Endothelial cell of umbilical vein (primary cell): ENCODE data around the gene ATP2B2. TPM values are rescaled to one million over a fixed set of nuclear protein-coding genes. Genes with fewer than 3 reads are reported as not detected.

ENCODE experiments used
- BruUV-seq: library from RNA; stranded (reverse); fragments of 400-500 nt; replicated peaks from 2 replicates; lab custom pipeline; 2021; lab: Mats Ljungman, UMichigan
- CTCF ChIA-PET: fragments of 300-600, 350-600 bp; sonication (Branson Sonifier 250); formaldehyde crosslinking; loops from one replicate; lab custom pipeline; 2021; ENCODE audit warnings: antibody characterized with exemption, inconsistent platforms; lab: Charles Lee
- POLR2A ChIA-PET: fragments of 300-600, 350-600 bp; sonication (Branson Sonifier 250); formaldehyde crosslinking; loops from one replicate; lab custom pipeline; 2021; ENCODE audit warnings: antibody characterized with exemption, inconsistent platforms; lab: Charles Lee
- DNase-seq: peaks from one replicate; pipeline ENCODE4 v3.0.0-alpha.2; 2011; ENCODE audit warnings: low read depth, low spot score
- FAIRE-seq: peaks from 2 replicates; lab custom pipeline; 2011; peaks lifted over from hg19 to GRCh38; lab: Jason Lieb, UNC
- H2AFZ ChIP-seq: 2 replicates; pipeline ENCODE4 v1.6.0; 2012; ENCODE audit warnings: low read depth, low read length, control low read depth, inconsistent platforms
- H3K27ac ChIP-seq: 2 replicates; pipeline ENCODE4 v1.5.1; 2011; ENCODE audit warnings: low read depth, mild to moderate bottlenecking, control low read depth, low read length, moderate library complexity; ENCODE audit not compliant: insufficient read depth
- H3K27me3 ChIP-seq, 2 experiments: 2 replicates each; pipeline versions ENCODE4 v1.6.0 to v1.6.1; 2011; ENCODE audit warnings: low read length in 2 of 2, mixed read lengths in 1 of 2; ENCODE audit not compliant: control insufficient read depth in 2 of 2, insufficient read depth in 2 of 2
- H3K36me3 ChIP-seq, 2 experiments: 2 replicates in 1 of 2; 3 replicates in 1 of 2; pipeline ENCODE4 v1.5.1; 2011; ENCODE audit warnings: low read length in 2 of 2, mild to moderate bottlenecking in 1 of 2, moderate library complexity in 1 of 2; ENCODE audit not compliant: control insufficient read depth in 2 of 2, insufficient read depth in 2 of 2; ENCODE audit errors: extremely low read depth in 1 of 2
- H3K4me1 ChIP-seq: 3 replicates; pipeline ENCODE4 v1.5.1; 2011; ENCODE audit warnings: mild to moderate bottlenecking, low read length; ENCODE audit not compliant: control insufficient read depth, insufficient read depth; ENCODE audit errors: extremely low read depth
- H3K4me2 ChIP-seq: 2 replicates; pipeline ENCODE4 v1.6.1; 2011; ENCODE audit warnings: low read length, control low read depth, mixed read lengths; ENCODE audit not compliant: insufficient read depth
- H3K4me3 ChIP-seq, 3 experiments: fragments of 200-600 bp in 1 of 3; sonication (generic), shearing (Covaris generic) in 1 of 3; replicated peaks in 1 of 3; 2 replicates each; pipeline ENCODE4 v1.5.1; 2011 to 2016; ENCODE audit warnings: control low read depth in 3 of 3, low read length in 3 of 3, mild to moderate bottlenecking in 2 of 3, inconsistent platforms in 1 of 3, low read depth in 1 of 3, moderate library complexity in 1 of 3; ENCODE audit not compliant: insufficient read depth in 1 of 3
- H3K79me2 ChIP-seq: 2 replicates; pipeline ENCODE4 v1.6.0; 2012; ENCODE audit warnings: low read length, inconsistent platforms; ENCODE audit not compliant: control insufficient read depth, insufficient read depth
- H3K9ac ChIP-seq: replicated peaks from 2 replicates; pipeline ENCODE3; 2011; ENCODE audit warnings: low read length, control low read depth; ENCODE audit not compliant: insufficient read depth; ENCODE audit errors: extremely low read depth
- H3K9me1 ChIP-seq: replicated peaks from 3 replicates; pipeline ENCODE4 v1.6.0; 2011; ENCODE audit warnings: mild to moderate bottlenecking, low read length; ENCODE audit not compliant: control insufficient read depth, insufficient read depth; ENCODE audit errors: extremely low read depth
- H3K9me3 ChIP-seq: replicated peaks from 2 replicates; pipeline ENCODE4 v1.5.1; 2012; ENCODE audit warnings: low read length, inconsistent platforms; ENCODE audit not compliant: control insufficient read depth, insufficient read depth
- H4K20me1 ChIP-seq: replicated peaks from 2 replicates; pipeline ENCODE3; 2011; ENCODE audit warnings: mild to moderate bottlenecking, low read length; ENCODE audit not compliant: control insufficient read depth, insufficient read depth; ENCODE audit errors: extremely low read depth
- CTCF ChIP-seq, 2 donors: IDR thresholded peaks; 1 replicate in 1 of 2; 2 replicates in 1 of 2; pipeline ENCODE4 v1.5.1; 2011; ENCODE audit warnings: low read length in 2 of 2, mild to moderate bottlenecking in 2 of 2, moderate library complexity in 2 of 2, control low read depth in 1 of 2, inconsistent platforms in 1 of 2, low read depth in 1 of 2; ENCODE audit not compliant: insufficient read depth in 1 of 2; ENCODE audit errors: extremely low read depth in 1 of 2
- EZH2 ChIP-seq: IDR thresholded peaks from 2 replicates; pipeline ENCODE4 v1.6.1; 2012; ENCODE audit warnings: borderline replicate concordance, low read depth, mild to moderate bottlenecking, moderate library complexity, low read length, inconsistent platforms; ENCODE audit not compliant: severe bottlenecking
- FOS ChIP-seq: IDR thresholded peaks from 2 replicates; pipeline ENCODE4 v1.6.1; 2011; ENCODE audit warnings: mild to moderate bottlenecking, low read length, moderate library complexity, borderline replicate concordance; ENCODE audit not compliant: insufficient read depth
- GATA2 ChIP-seq: IDR thresholded peaks from 2 replicates; pipeline ENCODE4 v1.7.0; 2011; ENCODE audit warnings: low read depth, mild to moderate bottlenecking, moderate library complexity, mixed read lengths, low read length; ENCODE audit not compliant: insufficient read length, insufficient read depth
- JUN ChIP-seq: IDR thresholded peaks from 2 replicates; pipeline ENCODE4 v1.6.1; 2011; ENCODE audit warnings: borderline replicate concordance, low read depth; ENCODE audit not compliant: insufficient read length, insufficient read depth
- MAX ChIP-seq: IDR thresholded peaks from 2 replicates; pipeline ENCODE4 v1.6.1; 2011; ENCODE audit not compliant: insufficient read depth, insufficient read length
- MYC ChIP-seq: IDR thresholded peaks from one replicate; pipeline ENCODE4 v1.6.1; 2011; ENCODE audit warnings: mild to moderate bottlenecking, low read depth, low read length
- POLR2A ChIP-seq: IDR thresholded peaks from 2 replicates; pipeline ENCODE4 v1.6.1; 2012; ENCODE audit warnings: low read depth, mild to moderate bottlenecking, control low read depth, low read length
- POLR2AphosphoS5 ChIP-seq: IDR thresholded peaks from 2 replicates; pipeline ENCODE4 v1.6.1; 2012; ENCODE audit warnings: low read depth, mild to moderate bottlenecking, control low read depth, low read length, moderate library complexity; ENCODE audit not compliant: insufficient read depth
- dilution Hi-C: fragments of 300-500 bp; cut with MboI; formaldehyde crosslinking; loops from one replicate; pipeline ENCODE4 v1.15.0; 2019; ENCODE audit warnings: low sequenced_read_pairs; ENCODE audit not compliant: extremely low pct_ligation_motif_present
- intact Hi-C: fragments of 100-400 bp; cut with micrococcal nuclease; formaldehyde crosslinking; loops from one replicate; pipeline ENCODE4 v1.10.0; 2022
- polyA plus RNA-seq, 4 experiments: library from polyadenylated mRNA; depleted of rRNA in 3 of 4; stranded (reverse) in 3 of 4; unstranded in 1 of 4; fragments of >200 nt; gene quantifications; 2 replicates each; pipeline versions ENCODE4 v1.2.1 to v1.2.3, GENCODE V29; 2011 to 2012; ENCODE audit warnings: missing spikeins in 1 of 4
- total RNA-seq: library from RNA; stranded (reverse); gene quantifications from 2 replicates; pipeline ENCODE4 v1.2.3, GENCODE V29; 2021

Gene ATP2B2
- total and polyA plus RNA-seq, 2 donors (not counting 3 experiments of a cell fraction or from before 2014, with no cell fraction given): not detected

GRCh38 chr3:10462641-10463532, 42.5 kb downstream of the ATP2B2 start:
- H4K20me1 ChIP-seq: no peaks in the 10 kb centered on the region
- intact Hi-C loops: no loop called here
- H3K79me2 ChIP-seq: no peaks in the 10 kb centered on the region
- H3K9ac ChIP-seq: no peak overlapping the region
- DNase-seq (no peak), FAIRE-seq (no peak)
- H3K27me3 ChIP-seq: no peaks in the 10 kb centered on the region
- POLR2A ChIA-PET: no interaction called here
- CTCF ChIA-PET: no interaction called here
- no peaks in the 10 kb centered on the region for H3K9me3 ChIP-seq
- H2AFZ ChIP-seq: no peak overlapping the region
- H3K4me3 ChIP-seq: no peak overlapping the region
- BruUV-seq: no TSS peak
- no peaks in the 10 kb centered on the region for H3K4me1 ChIP-seq
- dilution Hi-C loops: no loop called here
- no peaks in the 10 kb centered on the region for H3K36me3 ChIP-seq
- no peak for TF ChIP-seq POLR2A
- no peak for TF ChIP-seq EZH2
- TF ChIP-seq GATA2: no peak
- no peak for TF ChIP-seq FOS
- no peak for TF ChIP-seq MYC
- no peak for TF ChIP-seq MAX
- TF ChIP-seq POLR2AphosphoS5: no peak
- TF ChIP-seq JUN: no peak
- no peak for TF ChIP-seq CTCF (IDR thresholded peaks at IDR 0.05; ENCODE audit: extremely low read depth in 1 of 2, insufficient read depth in 1 of 2, low read depth in 1 of 2, low read length in 2 of 2)
- H3K27ac ChIP-seq: no peak overlapping the region
- no peak overlapping the region for H3K4me2 ChIP-seq
- H3K9me1 ChIP-seq: no peaks in the 10 kb centered on the region
